OCI-LY3 (cell line): Measurements from ENCODE around the gene GPR150.

Experiments used
- H2AFZ ChIP-seq: fragments of 200-600, 300-600 bp; shearing (Covaris generic); 2 replicates; pipeline ENCODE4 v1.6.0; 2014; ENCODE audit warnings: antibody characterized with exemption, low read depth, low read length
- H3K27ac ChIP-seq: fragments of 200-600, 300-600 bp; sonication (generic); 2 replicates; pipeline ENCODE4 v1.5.1; 2014; ENCODE audit warnings: mild to moderate bottlenecking, low read length, moderate library complexity, mixed read lengths
- H3K27me3 ChIP-seq: fragments of 200-600, 300-600 bp; sonication (generic); 2 replicates; pipeline ENCODE4 v1.6.1; 2014; ENCODE audit warnings: low read depth, low read length, mixed read lengths
- H3K36me3 ChIP-seq: fragments of 200-600, 300-600 bp; sonication (generic); replicated peaks from 2 replicates; pipeline ENCODE3; 2014; ENCODE audit warnings: low read depth, low read length, mixed read lengths
- H3K4me1 ChIP-seq: fragments of 300-600, 200-600 bp; sonication (generic); 2 replicates; pipeline ENCODE4 v1.6.1; 2014; ENCODE audit warnings: low read length, mixed read lengths
- H3K4me2 ChIP-seq: fragments of 200-600, 300-600 bp; sonication (generic); 2 replicates; pipeline ENCODE4 v1.6.1; 2014; ENCODE audit warnings: low read length, mixed read lengths
- H3K4me3 ChIP-seq: fragments of 300-600, 200-600 bp; sonication (generic); 2 replicates; pipeline ENCODE4 v1.5.1; 2014; ENCODE audit warnings: antibody characterized with exemption, mild to moderate bottlenecking, low read length, moderate library complexity
- H3K79me2 ChIP-seq: fragments of 300-600, 200-600 bp; shearing (Covaris generic); 2 replicates; pipeline ENCODE4 v1.6.1; 2014; ENCODE audit warnings: mild to moderate bottlenecking, low read length, mixed read lengths
- H3K9ac ChIP-seq: fragments of 300-600, 200-600 bp; shearing (Covaris generic); 2 replicates; pipeline ENCODE4 v1.6.0; 2014; ENCODE audit warnings: mild to moderate bottlenecking, low read length, moderate library complexity
- H3K9me3 ChIP-seq: fragments of 200-600, 300-600 bp; shearing (Covaris generic); 2 replicates; pipeline ENCODE4 v1.6.1; 2014; ENCODE audit warnings: low read length, mixed read lengths; ENCODE audit not compliant: insufficient read depth
- H4K20me1 ChIP-seq: fragments of 200-600, 300-600 bp; sonication (generic); 2 replicates; pipeline ENCODE4 v1.6.1; 2016; ENCODE audit warnings: low read length, mixed read lengths; ENCODE audit not compliant: insufficient read depth
- EZH2phosphoT487 ChIP-seq: fragments of 200-600 bp; shearing (Covaris generic); IDR thresholded peaks from 2 replicates; pipeline ENCODE4 v1.6.1; 2018; ENCODE audit warnings: antibody characterized with exemption, mixed run types, low read depth
- TF ChIP-seq, protein P1 (sequence below): fragments of 200-600, 300-600 bp; sonication (generic); IDR thresholded peaks from 2 replicates; pipeline ENCODE4 v1.5.1; 2014; ENCODE audit warnings: antibody characterized with exemption, low read length, low read depth

Gene GPR150

DNA sequence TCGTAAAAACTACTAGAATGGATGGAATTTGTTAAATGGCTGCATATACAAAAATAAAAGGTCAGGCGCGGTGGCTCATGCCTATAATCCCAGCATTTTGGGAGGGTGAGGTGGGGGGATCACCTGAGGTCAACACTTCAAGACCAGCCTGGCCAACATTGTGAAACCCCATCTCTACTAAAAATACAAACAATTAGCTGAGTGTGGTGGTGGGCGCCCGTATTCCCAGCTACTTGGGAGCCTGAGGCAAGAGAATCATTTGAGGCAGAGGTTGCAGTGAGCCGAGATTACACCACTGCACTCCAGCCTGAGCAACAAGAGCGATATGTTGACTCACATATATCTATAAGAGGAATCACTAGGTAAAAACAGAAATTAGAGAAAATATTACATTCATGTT is 9.3 kb upstream of the GPR150 start:
- Histone ChIP-seq H4K20me1 (no peaks in the 10 kb centered on the region), H3K9ac (no peak overlapping the region), H3K36me3 (no peaks in the 10 kb centered on the region), H3K27me3 (no peaks in the 10 kb centered on the region), H3K4me2 (no peak overlapping the region), H3K27ac (no peak overlapping the region), H3K79me2 (no peaks in the 10 kb centered on the region), H2AFZ (no peak overlapping the region), H3K4me3 (no peak overlapping the region), H3K4me1 (peaks cover 10% of the 10 kb centered on the region), H3K9me3 (no peaks in the 10 kb centered on the region)
- TF ChIP-seq EZH2phosphoT487, result no peak
- TF ChIP-seq, protein P1, sequence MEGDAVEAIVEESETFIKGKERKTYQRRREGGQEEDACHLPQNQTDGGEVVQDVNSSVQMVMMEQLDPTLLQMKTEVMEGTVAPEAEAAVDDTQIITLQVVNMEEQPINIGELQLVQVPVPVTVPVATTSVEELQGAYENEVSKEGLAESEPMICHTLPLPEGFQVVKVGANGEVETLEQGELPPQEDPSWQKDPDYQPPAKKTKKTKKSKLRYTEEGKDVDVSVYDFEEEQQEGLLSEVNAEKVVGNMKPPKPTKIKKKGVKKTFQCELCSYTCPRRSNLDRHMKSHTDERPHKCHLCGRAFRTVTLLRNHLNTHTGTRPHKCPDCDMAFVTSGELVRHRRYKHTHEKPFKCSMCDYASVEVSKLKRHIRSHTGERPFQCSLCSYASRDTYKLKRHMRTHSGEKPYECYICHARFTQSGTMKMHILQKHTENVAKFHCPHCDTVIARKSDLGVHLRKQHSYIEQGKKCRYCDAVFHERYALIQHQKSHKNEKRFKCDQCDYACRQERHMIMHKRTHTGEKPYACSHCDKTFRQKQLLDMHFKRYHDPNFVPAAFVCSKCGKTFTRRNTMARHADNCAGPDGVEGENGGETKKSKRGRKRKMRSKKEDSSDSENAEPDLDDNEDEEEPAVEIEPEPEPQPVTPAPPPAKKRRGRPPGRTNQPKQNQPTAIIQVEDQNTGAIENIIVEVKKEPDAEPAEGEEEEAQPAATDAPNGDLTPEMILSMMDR, result no peak

GRCh38 chr5:95611396-95611795 is 8.5 kb upstream of the GPR150 start:
- Histone ChIP-seq H3K36me3 (no peaks in the 10 kb centered on the region), H3K27ac (no peak overlapping the region), H2AFZ (no peak overlapping the region), H3K79me2 (no peaks in the 10 kb centered on the region), H3K4me1 (peaks cover 10% of the 10 kb centered on the region), H3K9me3 (no peaks in the 10 kb centered on the region), H3K9ac (no peak overlapping the region), H4K20me1 (no peaks in the 10 kb centered on the region), H3K4me2 (no peak overlapping the region), H3K27me3 (no peaks in the 10 kb centered on the region), H3K4me3 (no peak overlapping the region)
- no peak for TF ChIP-seq EZH2phosphoT487
- TF ChIP-seq, protein P1, result no peak

DNA sequence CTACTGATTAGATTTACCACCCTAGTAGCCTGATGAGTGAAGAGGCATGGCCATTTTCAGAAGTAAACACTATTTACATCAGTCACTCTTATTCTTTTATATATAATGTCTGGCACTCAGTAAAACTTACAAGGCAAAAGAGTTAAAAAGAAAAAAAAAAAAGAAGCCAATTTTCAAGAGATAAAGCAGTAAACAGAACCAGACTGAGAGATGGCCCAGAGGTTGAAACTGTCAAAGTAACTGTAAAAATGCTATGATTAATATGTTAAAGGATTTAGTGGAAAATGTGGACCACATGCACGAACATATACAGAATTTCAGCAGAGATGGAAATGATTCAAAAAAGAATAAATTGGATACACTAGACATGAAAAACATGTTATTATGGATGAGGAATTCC is 6.4 kb upstream of the GPR150 start:
- Histone ChIP-seq H3K27me3 (no peaks in the 10 kb centered on the region), H3K79me2 (no peaks in the 10 kb centered on the region), H3K9me3 (no peaks in the 10 kb centered on the region), H3K36me3 (no peaks in the 10 kb centered on the region), H3K4me2 (no peak overlapping the region), H3K27ac (no peak overlapping the region), H2AFZ (no peak overlapping the region), H4K20me1 (no peaks in the 10 kb centered on the region), H3K4me1 (peaks cover 19% of the 10 kb centered on the region), H3K4me3 (no peak overlapping the region), H3K9ac (no peak overlapping the region)
- TF ChIP-seq, protein P1, result no peak
- no peak for TF ChIP-seq EZH2phosphoT487

- no peak overlapping the region for H2AFZ ChIP-seq
- no peak overlapping the region for H3K9ac ChIP-seq
- H3K36me3 ChIP-seq, result no peaks in the 10 kb centered on the region
- H3K27me3 ChIP-seq, result no peaks in the 10 kb centered on the region
- H4K20me1 ChIP-seq, result no peaks in the 10 kb centered on the region
- peaks cover 19% of the 10 kb centered on the region for H3K4me1 ChIP-seq
- no peaks in the 10 kb centered on the region for H3K9me3 ChIP-seq
- TF ChIP-seq EZH2phosphoT487, result no peak
- TF ChIP-seq, protein P1, result no peak
- no peaks in the 10 kb centered on the region for H3K79me2 ChIP-seq
- no peak overlapping the region for H3K4me2 ChIP-seq
- H3K4me3 ChIP-seq, result no peak overlapping the region
- no peak overlapping the region for H3K27ac ChIP-seq
These were observed 4.8 kb upstream of the GPR150 start for GRCh38 chr5:95615164-95615467.
